CD8-positive, alpha-beta memory T cell (primary cell): ENCODE data around the gene CD70. TPM values are rescaled to one million over a fixed set of nuclear protein-coding genes. Genes with fewer than 3 reads are reported as not detected.
"Not testable (repeated sequence)": the region's sequence is repeated elsewhere in the genome, so short reads cannot be mapped to it uniquely, and the experiment has no call there.

Source experiments
- CTCF ChIA-PET: fragments of 350-600 bp; sonication (Branson Sonifier 250); formaldehyde crosslinking; loops from one replicate; lab custom pipeline; 2021; ENCODE audit warnings: antibody characterized with exemption; lab: Charles Lee
- POLR2A ChIA-PET: fragments of 350-600 bp; sonication (Branson Sonifier 250); formaldehyde crosslinking; loops from one replicate; lab custom pipeline; 2021; ENCODE audit warnings: antibody characterized with exemption; lab: Charles Lee
- DNase-seq, 5 donors: peaks; one replicate each; pipeline versions ENCODE4 v3.0.0 to v3.0.0-alpha.2; 2020 to 2022; ENCODE audit warnings: mixed read lengths in 1 of 5
- H3K27ac ChIP-seq: one replicate; pipeline ENCODE4 v1.7.0; 2013; ENCODE audit warnings: low read depth, mild to moderate bottlenecking, low read length, moderate library complexity
- H3K27me3 ChIP-seq: 2 replicates; pipeline ENCODE4 v1.7.0; 2013; ENCODE audit warnings: low read length, mild to moderate bottlenecking; ENCODE audit not compliant: insufficient read depth, poor library complexity, severe bottlenecking
- H3K36me3 ChIP-seq: 2 replicates; pipeline ENCODE4 v1.7.0; 2013; ENCODE audit warnings: mild to moderate bottlenecking, low read length, moderate library complexity; ENCODE audit not compliant: insufficient read depth
- H3K4me1 ChIP-seq: 2 replicates; pipeline ENCODE4 v1.7.0; 2013; ENCODE audit warnings: mild to moderate bottlenecking, low read length, moderate library complexity; ENCODE audit not compliant: insufficient read depth
- H3K4me3 ChIP-seq: 2 replicates; pipeline ENCODE4 v1.7.0; 2013; ENCODE audit warnings: mild to moderate bottlenecking, low read length
- H3K9me3 ChIP-seq: 2 replicates; pipeline ENCODE4 v1.7.0; 2013; ENCODE audit warnings: mild to moderate bottlenecking, low read length
- H3K27ac Mint-ChIP-seq, 8 donors: one replicate each; pipeline ENCODE4 v1.8.0; 2020 to 2021; ENCODE audit warnings: mixed read lengths in 8 of 8, mild to moderate bottlenecking in 6 of 8, inconsistent platforms in 3 of 8, moderate library complexity in 3 of 8
- H3K27me3 Mint-ChIP-seq, 2 donors: one replicate each; pipeline ENCODE4 v1.8.0; 2020 to 2021; ENCODE audit warnings: mixed read lengths in 2 of 2, mild to moderate bottlenecking in 1 of 2, moderate library complexity in 1 of 2
- H3K36me3 Mint-ChIP-seq, 3 donors: one replicate each; pipeline ENCODE4 v1.8.0; 2020 to 2021; ENCODE audit warnings: mixed read lengths in 3 of 3, inconsistent platforms in 1 of 3, mild to moderate bottlenecking in 1 of 3
- H3K4me1 Mint-ChIP-seq, 3 donors: one replicate each; pipeline ENCODE4 v1.8.0; 2020 to 2021; ENCODE audit warnings: mixed read lengths in 3 of 3, inconsistent platforms in 1 of 3, mild to moderate bottlenecking in 1 of 3
- H3K4me3 Mint-ChIP-seq, 7 donors: one replicate each; pipeline ENCODE4 v1.8.0; 2020 to 2021; ENCODE audit warnings: mixed read lengths in 7 of 7, mild to moderate bottlenecking in 6 of 7, moderate library complexity in 4 of 7, inconsistent platforms in 2 of 7
- H3K9me3 Mint-ChIP-seq, 5 donors: one replicate each; pipeline ENCODE4 v1.8.0; 2020 to 2022; ENCODE audit warnings: mixed read lengths in 5 of 5, mild to moderate bottlenecking in 3 of 5, moderate library complexity in 2 of 5, inconsistent platforms in 1 of 5
- polyA plus RNA-seq: library from polyadenylated mRNA; unstranded; fragments of 300-500 nt; fragmentation: Illumina TruSeq; gene quantifications from one replicate; pipeline ENCODE4 v1.2.3, GENCODE V29; 2021
- total RNA-seq, 2 experiments: library from RNA; stranded (reverse); gene quantifications; one replicate each; pipeline ENCODE4 v1.2.3, GENCODE V29; 2021

Gene CD70
- total and polyA plus RNA-seq, 3 experiments from 2014 or later = 4.0 to 70.0 (median 63.1) TPM

DNA sequence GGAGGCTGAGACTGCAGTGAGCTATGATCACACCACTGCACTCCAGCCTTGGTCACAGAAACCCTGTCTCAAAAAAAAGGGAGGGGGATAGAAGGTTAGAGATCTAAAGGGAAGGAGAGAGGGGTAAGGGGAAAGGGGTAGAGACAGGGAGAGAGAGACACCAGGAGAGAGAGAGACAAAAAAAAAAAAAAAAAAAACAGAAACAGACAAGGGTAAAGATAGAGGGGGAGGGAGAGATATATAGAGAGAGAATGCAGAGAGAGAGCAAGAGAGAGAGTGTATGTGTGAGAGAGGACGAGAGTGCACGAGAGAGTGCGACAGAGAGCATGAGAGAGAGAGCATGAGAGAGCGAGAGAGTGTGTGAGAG, 4.2 kb downstream of the CD70 start:
- Mint-ChIP-seq H3K27me3 (peaks cover 33 to 41% of the 10 kb centered on the region in 2 donors), H3K9me3 (peaks cover 0 to 2% (median 0%) of the 10 kb centered on the region in 5 donors), H3K4me3 (peak overlapping the region; percentile 69 to 89 (median 78)), H3K36me3 (no peaks in the 10 kb centered on the region), H3K27ac (peak overlapping the region in 5 of 8 donors; percentile 11 to 76 (median 43)), H3K4me1 (peaks cover 44 to 49% (median 47%) of the 10 kb centered on the region in 3 donors)
- Histone ChIP-seq H3K27me3 (peaks cover 14% of the 10 kb centered on the region), H3K4me1 (peaks cover 48% of the 10 kb centered on the region), H3K9me3 (no peaks in the 10 kb centered on the region), H3K36me3 (no peaks in the 10 kb centered on the region), H3K27ac (peak overlapping the region; percentile 3), H3K4me3 (peak overlapping the region; percentile 14)
- DNase-seq = no peak
- CTCF ChIA-PET = no interaction called here
- POLR2A ChIA-PET = no interaction called here

DNA sequence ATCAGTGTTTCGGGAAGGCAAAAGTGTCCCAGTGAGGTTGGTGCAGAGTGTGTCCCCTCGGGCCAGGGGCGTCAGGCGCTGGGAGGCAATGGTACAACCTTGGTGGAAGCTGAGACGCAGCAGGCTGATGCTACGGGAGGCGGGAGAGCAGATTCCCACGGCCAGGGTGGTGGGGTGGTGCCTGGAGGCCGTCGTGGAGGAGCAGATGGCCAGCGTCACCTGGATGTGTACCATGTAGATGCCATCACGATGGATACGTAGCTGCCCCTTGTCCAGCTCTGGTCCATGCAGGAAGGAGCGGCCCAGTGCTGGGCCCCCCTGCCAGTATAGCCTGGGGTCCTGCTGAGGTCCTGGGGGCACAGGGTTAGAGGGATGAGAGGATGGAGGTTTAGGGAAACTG, 4.9 kb downstream of the CD70 start:
- peak overlapping the region in 1 of 7 donors; percentile 52 for H3K4me3 Mint-ChIP-seq
- H3K27me3 Mint-ChIP-seq = peaks cover 33 to 37% of the 10 kb centered on the region in 2 donors
- no peaks in the 10 kb centered on the region for H3K36me3 ChIP-seq
- H3K4me3 ChIP-seq = no peak overlapping the region
- ChIA-PET CTCF (no interaction called here), POLR2A (no interaction called here)
- no peak for DNase-seq
- H3K27me3 ChIP-seq = peaks cover 14% of the 10 kb centered on the region
- no peaks in the 10 kb centered on the region for H3K36me3 Mint-ChIP-seq
- peaks cover 43% of the 10 kb centered on the region for H3K4me1 ChIP-seq
- peaks cover 0 to 2% (median 0%) of the 10 kb centered on the region in 5 donors for H3K9me3 Mint-ChIP-seq
- no peak overlapping the region for H3K27ac ChIP-seq
- H3K27ac Mint-ChIP-seq = no peak overlapping the region
- H3K9me3 ChIP-seq = no peaks in the 10 kb centered on the region
- peaks cover 40 to 45% (median 42%) of the 10 kb centered on the region in 3 donors for H3K4me1 Mint-ChIP-seq

DNA sequence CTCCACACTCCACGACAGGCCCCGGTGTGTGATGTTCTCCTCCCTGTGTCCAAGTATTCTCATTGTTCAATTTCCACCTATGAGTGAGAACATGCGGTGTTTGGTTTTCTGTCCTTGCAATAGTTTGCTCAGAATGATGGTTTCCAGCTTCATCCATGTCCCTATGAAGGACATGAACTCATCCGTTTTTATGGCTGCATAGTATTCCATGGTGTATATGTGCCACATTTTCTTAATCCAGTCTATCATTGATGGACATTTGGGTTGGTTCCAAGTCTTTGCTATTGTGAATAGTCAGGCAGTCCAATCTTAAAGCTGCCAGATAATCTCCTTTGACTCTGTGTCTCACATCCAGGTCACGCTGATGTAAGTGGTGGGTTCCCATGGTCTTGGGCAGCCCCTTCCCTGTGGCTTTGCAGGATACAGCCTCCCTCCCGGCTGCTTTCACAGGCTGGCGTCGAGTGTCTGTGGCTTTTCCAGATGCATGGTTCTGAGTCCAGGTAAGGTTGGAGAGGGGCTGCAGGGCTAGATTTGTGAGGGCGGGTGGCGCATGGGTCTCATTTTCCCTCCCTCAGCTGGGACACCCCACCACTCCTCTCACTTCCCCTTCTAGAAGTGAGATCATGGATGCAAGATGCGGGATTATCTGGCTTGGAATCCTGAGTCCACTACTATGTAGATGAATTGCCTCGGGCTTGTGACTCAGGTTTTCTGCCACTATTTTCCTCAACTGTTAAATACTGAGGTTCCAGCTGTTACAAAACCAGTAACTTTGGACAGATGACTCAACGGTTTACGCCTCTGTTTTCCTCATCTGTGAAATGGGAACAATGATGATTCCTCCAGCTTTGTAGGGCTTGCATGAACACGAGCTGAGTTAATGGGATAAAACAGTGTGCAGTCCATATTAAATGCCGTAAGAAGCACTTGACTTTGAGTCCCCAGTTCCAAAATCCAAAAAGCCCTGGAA, 8.2 kb downstream of the CD70 start:
- peaks cover 11 to 12% of the 10 kb centered on the region in 2 donors for H3K27me3 Mint-ChIP-seq
- H3K27ac Mint-ChIP-seq, H3K27ac ChIP-seq, POLR2A ChIA-PET, H3K4me3 ChIP-seq, H3K9me3 ChIP-seq, DNase-seq, H3K9me3 Mint-ChIP-seq, H3K4me3 Mint-ChIP-seq, H3K36me3 Mint-ChIP-seq, H3K36me3 ChIP-seq, H3K27me3 ChIP-seq, CTCF ChIA-PET: not testable (repeated sequence)
- H3K4me1 ChIP-seq = peaks cover 12% of the 10 kb centered on the region
- peaks cover 12 to 14% (median 12%) of the 10 kb centered on the region in 3 donors for H3K4me1 Mint-ChIP-seq

DNA sequence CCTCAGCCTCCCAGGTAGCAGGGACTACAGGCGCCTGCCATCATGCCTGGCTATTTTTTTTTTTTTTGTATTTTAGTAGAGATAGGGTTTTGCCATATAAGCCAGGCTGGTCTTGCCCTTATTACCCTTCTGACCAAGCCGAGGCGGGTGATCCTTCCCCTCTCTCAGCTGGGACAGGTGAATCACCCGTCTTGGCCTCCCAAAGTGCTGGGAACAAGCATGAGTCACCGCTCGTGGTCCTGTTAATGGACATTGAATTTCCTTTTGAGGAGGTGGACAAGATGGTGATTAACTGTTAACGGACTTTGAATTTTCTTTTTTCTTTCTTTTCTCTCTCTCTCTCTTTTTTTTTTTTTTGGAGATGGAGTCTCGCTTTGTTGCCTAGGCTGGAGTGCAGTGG, 10.6 kb downstream of the CD70 start:
- DNase-seq = no peak
- ChIA-PET POLR2A (no interaction called here), CTCF (no interaction called here)
- no peaks in the 10 kb centered on the region for H3K9me3 ChIP-seq
- H3K27me3 Mint-ChIP-seq = peaks cover 0 to 2% of the 10 kb centered on the region in 2 donors
- H3K4me3 ChIP-seq = no peak overlapping the region
- H3K36me3 Mint-ChIP-seq = no peaks in the 10 kb centered on the region
- H3K27ac ChIP-seq = no peak overlapping the region
- no peaks in the 10 kb centered on the region for H3K9me3 Mint-ChIP-seq
- H3K4me3 Mint-ChIP-seq = no peak overlapping the region
- no peaks in the 10 kb centered on the region for H3K27me3 ChIP-seq
- H3K27ac Mint-ChIP-seq = no peak overlapping the region
- H3K4me1 Mint-ChIP-seq = peaks cover 0 to 3% (median 0%) of the 10 kb centered on the region in 3 donors
- H3K4me1 ChIP-seq = peaks cover 7% of the 10 kb centered on the region
- no peaks in the 10 kb centered on the region for H3K36me3 ChIP-seq

DNA sequence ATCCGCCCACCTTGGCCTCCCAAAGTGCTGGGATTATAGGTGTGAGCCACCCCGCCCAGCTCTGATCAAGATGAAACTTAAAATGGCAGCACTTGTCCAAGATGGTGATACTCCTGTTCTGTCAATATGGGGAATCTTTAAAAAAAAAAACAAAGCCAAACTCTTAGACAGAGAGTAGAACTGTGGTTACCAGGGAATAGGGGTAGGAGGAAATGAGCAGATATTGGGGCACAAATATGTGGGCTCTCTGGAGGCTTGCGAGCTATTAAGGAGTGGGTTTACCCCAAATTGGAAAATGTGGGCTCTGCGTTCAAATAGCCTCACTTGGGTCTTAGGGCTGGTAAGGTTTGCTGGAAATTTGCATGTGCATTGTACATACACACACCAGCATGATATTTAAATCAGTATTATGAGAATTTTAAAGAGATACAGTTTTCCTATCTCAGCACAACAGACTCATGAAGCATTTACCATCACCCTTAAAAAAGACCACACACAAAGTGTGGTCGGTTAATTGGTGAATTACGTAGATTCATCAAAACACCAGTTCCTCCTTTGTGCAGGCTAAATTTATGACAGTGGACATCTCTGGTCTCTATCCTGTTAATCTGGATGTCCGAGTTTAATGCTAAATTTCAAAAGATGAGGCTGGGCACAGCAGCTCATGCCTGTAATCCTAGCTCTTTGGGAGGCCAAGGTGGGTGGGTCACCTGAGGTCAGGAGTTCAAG, 11.3 kb downstream of the CD70 start:
- no peaks in the 10 kb centered on the region for H3K9me3 Mint-ChIP-seq
- Histone ChIP-seq H3K9me3 (no peaks in the 10 kb centered on the region), H3K4me3 (no peak overlapping the region), H3K36me3 (no peaks in the 10 kb centered on the region), H3K27ac (peak overlapping the region; percentile 1), H3K27me3 (no peaks in the 10 kb centered on the region), H3K4me1 (peaks cover 7% of the 10 kb centered on the region)
- peaks cover 0 to 2% of the 10 kb centered on the region in 2 donors for H3K27me3 Mint-ChIP-seq
- no peaks in the 10 kb centered on the region for H3K36me3 Mint-ChIP-seq
- DNase-seq = no peak
- CTCF ChIA-PET = no interaction called here
- H3K27ac Mint-ChIP-seq = no peak overlapping the region
- H3K4me1 Mint-ChIP-seq = peaks cover 0 to 3% (median 0%) of the 10 kb centered on the region in 3 donors
- H3K4me3 Mint-ChIP-seq = no peak overlapping the region
- POLR2A ChIA-PET = interaction anchor here (0.6 kb wide), 1 partner anchor 1854 kb away, joined by 6 read pairs; no protein-coding TSS in a partner anchor

DNA sequence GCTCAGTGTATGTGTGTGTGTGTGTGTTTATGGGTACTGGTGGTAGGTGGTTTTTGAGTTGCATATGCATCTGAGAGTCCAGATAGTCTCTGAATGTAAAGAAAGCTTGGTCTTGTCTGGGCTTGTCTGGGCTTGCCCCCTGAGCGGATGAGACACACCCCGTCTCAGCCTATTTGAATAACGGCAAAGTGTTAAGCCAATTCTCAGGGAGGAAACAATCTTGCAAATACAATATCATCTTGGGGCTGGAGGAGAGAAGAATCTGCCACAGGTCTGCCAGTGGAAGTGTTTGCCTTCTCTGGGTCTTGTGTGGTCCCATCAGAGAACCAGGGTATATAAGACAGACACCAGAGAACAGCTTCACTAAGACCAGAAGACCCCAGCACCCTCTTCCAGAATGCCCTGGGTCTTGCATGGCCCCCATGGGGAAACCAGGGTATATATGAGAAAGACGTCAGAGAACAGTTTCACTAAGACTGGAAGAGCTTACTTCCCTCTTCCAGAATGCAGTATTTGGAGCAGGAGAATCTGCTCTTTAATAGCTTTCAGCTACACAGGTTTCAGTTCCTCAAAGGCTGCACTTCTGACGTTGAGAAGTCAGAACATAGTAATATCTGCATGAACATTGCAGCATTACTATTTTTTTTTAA, 13.3 kb downstream of the CD70 start:
- H3K36me3 ChIP-seq = no peaks in the 10 kb centered on the region
- Mint-ChIP-seq H3K4me1 (peaks cover 0 to 3% (median 0%) of the 10 kb centered on the region in 3 donors), H3K4me3 (no peak overlapping the region), H3K9me3 (no peaks in the 10 kb centered on the region), H3K27me3 (peaks cover under 1 to 2% of the 10 kb centered on the region in 2 donors), H3K27ac (peak overlapping the region in 2 of 8 donors; percentile 30 to 89), H3K36me3 (no peaks in the 10 kb centered on the region)
- no peak for DNase-seq
- H3K9me3 ChIP-seq = no peaks in the 10 kb centered on the region
- H3K27ac ChIP-seq = peak overlapping the region; percentile 57
- ChIA-PET CTCF (no interaction called here), POLR2A (no interaction called here)
- H3K27me3 ChIP-seq = peaks cover under 1% of the 10 kb centered on the region
- no peak overlapping the region for H3K4me3 ChIP-seq
- peaks cover 7% of the 10 kb centered on the region for H3K4me1 ChIP-seq

DNA sequence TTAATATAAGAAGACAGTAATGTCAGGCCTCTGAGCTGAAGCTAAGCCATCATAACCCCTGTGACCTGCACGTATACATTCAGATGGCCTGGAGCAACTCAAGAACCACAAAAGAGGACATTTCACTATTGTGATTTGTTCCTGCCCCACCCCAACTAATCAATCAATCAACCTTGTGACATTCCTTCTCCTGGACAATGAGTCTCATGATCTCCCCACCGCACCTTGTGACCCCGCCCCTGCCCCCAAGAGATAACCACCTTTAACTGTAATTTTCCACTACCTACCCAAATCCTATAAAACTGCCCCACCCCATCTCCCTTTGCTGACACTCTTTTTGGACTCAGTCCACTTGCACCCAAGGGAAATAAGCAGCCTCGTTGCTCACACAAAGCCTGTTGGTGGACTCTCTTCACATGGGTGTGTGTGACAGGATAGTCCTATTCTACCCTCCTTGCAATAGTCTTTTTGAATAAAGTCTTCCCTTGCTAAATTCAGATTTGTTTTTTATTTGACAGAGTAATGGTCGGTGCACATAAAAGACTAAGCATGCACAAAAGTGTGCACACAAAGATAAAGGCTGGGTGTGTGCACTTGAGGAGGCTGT, 14.0 kb downstream of the CD70 start:
- no peak overlapping the region for H3K4me3 ChIP-seq
- no peaks in the 10 kb centered on the region for H3K36me3 ChIP-seq
- peaks cover 7% of the 10 kb centered on the region for H3K4me1 ChIP-seq
- Mint-ChIP-seq H3K36me3 (peaks cover 0 to 3% (median 0%) of the 10 kb centered on the region in 3 donors), H3K4me1 (peaks cover 0 to 3% (median 0%) of the 10 kb centered on the region in 3 donors), H3K4me3 (no peak overlapping the region), H3K27me3 (peaks cover 4 to 7% of the 10 kb centered on the region in 2 donors), H3K9me3 (no peaks in the 10 kb centered on the region), H3K27ac (no peak overlapping the region)
- peaks cover 7% of the 10 kb centered on the region for H3K27me3 ChIP-seq
- no peaks in the 10 kb centered on the region for H3K9me3 ChIP-seq
- ChIA-PET POLR2A (no interaction called here), CTCF (no interaction called here)
- peak overlapping the region; percentile 57 for H3K27ac ChIP-seq
- DNase-seq = no peak
